GM20431 (cell line): ENCODE measurements around the gene TMEM209.

Experiments
- in situ Hi-C: fragments of 300-500 bp; cut with MseI, MboI; formaldehyde crosslinking; loops from one replicate; pipeline ENCODE4 v1.15.0; 2020; ENCODE audit warnings: low sequenced_read_pairs; ENCODE audit not compliant: unreplicated experiment

Gene TMEM209

GRCh38 chr7:130145424-130146100 lies 59.6 kb downstream of the TMEM209 start:
- in situ Hi-C loops = no loop called here

- in situ Hi-C loops = no loop called here
These were observed 60.7 kb downstream of the TMEM209 start for GRCh38 chr7:130144312-130145171.

GRCh38 chr7:130143986-130144311 lies 61.3 kb downstream of the TMEM209 start:
- in situ Hi-C loops = no loop called here

GRCh38 chr7:130143334-130143732 lies 61.9 kb downstream of the TMEM209 start:
- in situ Hi-C loops = no loop called here

- in situ Hi-C loops = no loop called here
These were observed 62.4 kb downstream of the TMEM209 start for GRCh38 chr7:130142654-130143333.

GRCh38 chr7:130141884-130142653 lies 63.1 kb downstream of the TMEM209 start:
- in situ Hi-C loops = no loop called here

- in situ Hi-C loops = no loop called here
These were observed 63.9 kb downstream of the TMEM209 start for GRCh38 chr7:130141161-130141883.

GRCh38 chr7:130140551-130141160 lies 64.5 kb downstream of the TMEM209 start:
- in situ Hi-C loops = no loop called here

- in situ Hi-C loops = no loop called here
These were observed 65.8 kb downstream of the TMEM209 start for GRCh38 chr7:130139193-130139960.

GRCh38 chr7:130137207-130137606 lies 68.0 kb downstream of the TMEM209 start:
- in situ Hi-C loops = no loop called here

- in situ Hi-C loops = no loop called here
These were observed 68.5 kb downstream of the TMEM209 start for GRCh38 chr7:130136579-130137167.

- in situ Hi-C loops = no loop called here
These were observed 69.7 kb downstream of the TMEM209 start for GRCh38 chr7:130135208-130136205.

GRCh38 chr7:130134726-130135125 lies 70.5 kb downstream of the TMEM209 start:
- in situ Hi-C loops = no loop called here

GRCh38 chr7:130134106-130134636 lies 71.0 kb downstream of the TMEM209 start:
- in situ Hi-C loops = no loop called here

GRCh38 chr7:130133029-130133782 lies 72.0 kb downstream of the TMEM209 start:
- in situ Hi-C loops = no loop called here
